NCI-H526 (cell line): ENCODE data around the gene PLPP4.

Source experiments
- DNase-seq, 2 experiments: peaks; one replicate each; lab custom pipeline; 2025; lab: John Stamatoyannopoulos, UW

PLPP4 gene

DNA sequence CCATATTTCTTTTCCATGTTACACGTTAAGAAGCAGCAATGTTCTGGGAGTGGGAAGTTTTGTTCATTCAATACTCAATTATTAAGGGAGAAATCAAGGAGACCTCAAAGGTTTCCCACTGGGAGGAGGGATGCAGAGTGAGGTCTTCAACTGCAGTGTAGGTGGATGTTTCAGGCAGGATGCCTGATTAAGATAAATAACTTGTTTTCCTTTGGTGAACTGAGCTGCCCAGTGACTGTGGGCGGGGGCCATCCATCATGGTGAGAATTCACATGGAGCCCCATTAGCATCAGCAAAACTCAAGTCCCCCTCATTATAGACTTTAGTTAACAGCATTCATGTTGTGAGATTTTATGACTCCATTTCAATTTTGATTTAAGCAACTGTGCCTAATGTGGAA is 121.1 kb downstream of the PLPP4 start:
- no peak for DNase-seq

- DNase-seq, result no peak
Observed at GRCh38 chr10:120578890-120579289, 121.9 kb downstream of the PLPP4 start.

GRCh38 chr10:120580918-120581895 is 124.2 kb downstream of the PLPP4 start:
- DNase-seq, result peak in 1 of 2 experiments; percentile 20

GRCh38 chr10:120582753-120583152 is 125.7 kb downstream of the PLPP4 start:
- peak in 1 of 2 experiments; percentile 1 for DNase-seq

DNA sequence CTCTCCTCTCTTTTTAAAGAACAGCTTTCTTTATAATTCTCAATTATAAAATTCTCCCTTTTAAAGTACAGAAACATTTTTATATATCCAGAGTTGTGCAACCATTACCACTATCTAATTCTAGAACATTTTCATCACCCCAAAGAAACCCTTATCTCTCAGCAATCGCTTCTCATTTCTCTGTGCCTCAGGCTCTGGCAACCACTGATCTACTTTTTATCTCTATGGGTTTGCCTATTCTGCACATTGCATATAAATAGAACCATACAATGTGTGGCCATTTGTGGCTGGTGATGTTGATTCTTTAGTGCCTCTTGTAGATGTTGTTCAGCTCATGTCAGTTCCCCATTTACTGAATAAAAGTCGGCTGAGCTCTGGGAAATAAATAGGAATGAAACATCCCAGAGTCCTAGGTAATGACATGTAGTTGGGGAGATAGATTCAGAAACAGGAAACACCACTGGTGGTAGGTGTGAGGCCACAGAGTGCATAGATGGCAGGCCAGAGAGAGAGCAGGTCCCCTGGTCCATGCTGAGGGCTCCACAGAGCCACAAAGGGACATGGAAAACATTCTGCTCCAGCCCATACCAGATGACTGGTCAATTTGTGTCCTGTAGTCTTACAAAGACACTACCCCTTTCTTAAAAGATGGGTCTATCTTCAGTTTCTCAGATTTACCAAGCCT is 126.5 kb downstream of the PLPP4 start:
- no peak for DNase-seq

DNA sequence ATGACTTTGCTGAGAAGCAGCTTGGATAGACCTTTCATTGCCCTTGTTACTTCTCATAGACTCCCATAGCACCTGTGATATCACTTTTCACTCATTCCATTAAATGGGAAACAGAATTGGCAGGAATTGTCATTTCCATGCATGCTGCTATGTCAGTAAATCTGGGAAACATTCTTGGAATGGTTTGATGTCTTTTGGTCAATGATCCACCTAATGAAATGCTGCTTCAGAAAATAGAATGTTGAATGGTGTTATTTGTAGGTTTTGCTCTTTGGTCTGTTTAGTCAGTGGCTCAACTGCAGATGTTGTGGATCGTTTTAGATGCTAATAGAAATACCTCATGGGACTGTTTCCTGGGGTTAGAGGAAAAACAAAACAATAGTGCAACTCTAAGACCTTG is 127.8 kb downstream of the PLPP4 start:
- DNase-seq, result no peak

- DNase-seq, result no peak
Observed at GRCh38 chr10:120586471-120586872, 129.4 kb downstream of the PLPP4 start.

- no peak for DNase-seq
Observed at GRCh38 chr10:120587061-120587460, 130.0 kb downstream of the PLPP4 start.

GRCh38 chr10:120588311-120588710 is 131.3 kb downstream of the PLPP4 start:
- DNase-seq, result no peak

DNA sequence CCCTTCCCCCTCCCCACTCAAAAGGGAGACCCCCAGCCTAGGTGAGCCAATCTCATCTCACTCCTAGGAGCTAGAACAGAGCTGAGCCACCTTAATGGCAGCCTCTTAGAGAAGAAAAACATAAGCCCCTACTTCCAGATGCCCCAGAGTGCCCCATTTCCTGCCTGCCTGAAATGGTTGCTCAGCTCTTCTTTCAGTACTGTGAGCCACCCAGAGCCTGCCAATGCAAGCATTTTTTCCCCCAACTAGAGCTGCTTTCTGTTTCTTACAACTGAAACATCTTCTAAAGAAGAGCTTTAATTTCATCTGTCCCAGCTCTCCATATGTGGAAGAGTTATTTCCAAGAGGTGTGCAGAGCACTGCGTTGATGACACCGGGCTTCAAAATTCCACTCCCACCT is 136.7 kb downstream of the PLPP4 start:
- DNase-seq, result no peak

DNA sequence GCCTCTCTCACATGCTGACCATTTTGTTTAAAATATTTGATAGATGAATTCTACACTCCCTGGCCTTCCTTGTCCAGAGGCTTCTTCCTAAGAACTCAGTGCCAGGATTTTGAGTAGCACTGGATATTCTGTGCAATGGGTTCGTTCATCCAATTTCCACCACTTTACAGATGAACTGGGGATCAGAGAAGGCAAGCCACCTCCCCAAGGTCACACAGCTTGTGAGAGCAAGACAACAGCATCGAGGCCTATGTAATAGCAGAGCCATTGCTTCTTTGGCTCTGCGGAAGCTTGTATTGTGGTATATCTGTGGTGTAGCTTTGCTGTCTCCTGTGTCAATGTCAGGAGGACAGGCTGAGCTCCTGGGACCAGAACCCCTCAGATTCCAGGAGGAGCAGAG is 140.9 kb downstream of the PLPP4 start:
- DNase-seq, result no peak

GRCh38 chr10:120598386-120598785 is 141.4 kb downstream of the PLPP4 start:
- DNase-seq, result peak; percentile 46 to 76

- no peak for DNase-seq
Observed at GRCh38 chr10:120599200-120599724, 142.2 kb downstream of the PLPP4 start.

GRCh38 chr10:120600871-120601649 is 144.0 kb downstream of the PLPP4 start:
- peak in 1 of 2 experiments; percentile 7 for DNase-seq

DNA sequence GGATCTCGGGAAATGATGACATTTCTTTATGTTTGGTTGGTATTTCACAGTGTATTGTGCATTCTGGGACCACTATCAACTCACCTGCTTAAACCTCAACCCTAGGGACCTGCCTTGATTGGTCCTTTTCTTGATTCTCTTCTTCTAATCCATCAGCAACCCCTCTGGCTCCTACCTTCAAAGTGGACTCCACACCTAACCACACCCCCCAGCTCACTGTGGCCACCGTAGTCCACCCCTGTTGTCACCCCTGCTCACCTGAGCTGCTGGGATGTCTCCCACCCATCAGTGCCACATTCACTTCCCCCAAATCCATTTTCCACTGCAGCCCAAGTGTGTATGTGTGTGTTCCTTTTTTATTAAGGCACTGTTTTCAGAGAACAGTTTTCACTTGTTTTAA is 145.0 kb downstream of the PLPP4 start:
- DNase-seq, result no peak

GRCh38 chr10:120605410-120605809 is 148.4 kb downstream of the PLPP4 start:
- no peak for DNase-seq

DNA sequence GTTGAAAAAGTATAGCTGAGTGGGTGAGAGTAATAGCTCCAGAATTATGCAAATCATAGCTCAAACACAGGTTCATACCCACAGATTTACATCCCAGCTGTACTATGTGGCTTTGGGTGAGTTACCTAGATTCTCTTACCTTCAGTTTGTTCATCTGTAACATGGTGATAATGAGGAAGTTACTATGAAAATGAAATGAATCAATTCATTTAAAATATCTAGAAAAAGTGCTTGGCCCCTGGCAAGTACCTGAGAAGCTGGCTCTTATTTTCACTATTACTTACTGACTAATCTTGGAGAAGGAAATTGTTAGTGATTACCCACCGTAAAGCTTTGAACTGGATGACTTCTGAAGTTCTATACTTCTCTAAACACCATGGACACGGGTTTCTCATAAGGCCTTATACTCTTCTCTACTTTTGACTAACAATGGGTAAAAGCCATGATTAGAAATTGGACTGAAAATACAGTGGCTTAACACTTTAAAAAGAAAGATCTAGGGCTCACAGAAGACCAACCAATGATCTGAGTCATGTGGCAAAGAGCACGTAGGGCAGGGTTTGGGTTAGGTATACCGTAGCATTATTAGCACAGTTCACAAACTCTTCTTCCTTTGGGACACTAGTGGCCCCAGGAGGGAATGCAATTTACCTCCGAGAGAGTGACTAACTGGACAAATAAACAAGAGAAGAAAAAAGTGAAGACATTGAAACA is 149.2 kb downstream of the PLPP4 start:
- peak; percentile 40 to 51 for DNase-seq

DNA sequence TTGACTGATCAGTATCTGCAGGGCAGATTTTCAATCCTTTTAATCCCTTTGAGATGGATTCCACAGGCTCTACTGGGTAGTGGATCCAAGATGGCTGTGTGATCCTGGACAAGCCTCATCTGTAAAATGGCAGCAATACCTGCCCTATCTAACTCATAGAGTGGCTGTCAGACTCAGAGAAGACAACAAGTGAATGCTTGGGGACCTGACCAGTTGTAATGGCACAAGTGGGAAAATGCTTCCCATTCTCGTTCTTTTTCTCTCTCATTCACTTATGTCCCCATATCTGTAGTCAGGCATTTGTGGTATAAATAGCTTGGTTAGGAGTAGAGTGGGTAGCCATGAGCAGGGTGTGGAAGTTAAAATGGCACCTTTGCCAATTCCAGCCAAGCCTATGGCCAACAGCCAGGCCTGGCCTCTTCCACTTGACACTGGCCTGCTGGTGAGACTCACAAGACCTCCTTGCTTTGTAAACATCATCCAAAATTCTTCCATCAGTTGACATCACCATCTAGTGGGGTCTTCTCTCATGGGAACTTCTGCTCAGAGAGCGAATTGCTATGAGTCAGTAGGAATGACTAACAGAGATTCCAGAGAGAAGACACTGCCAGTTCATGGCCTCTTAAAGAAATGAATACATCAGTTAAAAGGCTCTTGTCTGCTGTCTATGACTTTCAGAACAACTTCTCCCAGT is 150.1 kb downstream of the PLPP4 start:
- DNase-seq, result no peak

- peak in 1 of 2 experiments; percentile 11 for DNase-seq
Observed at GRCh38 chr10:120607710-120608703, 151.0 kb downstream of the PLPP4 start.
